Effector CD4-positive, alpha-beta T cell (primary cell): ENCODE data around the gene LONP1.

Experiments used
- DNase-seq: peaks from one replicate; pipeline ENCODE4 v3.0.0-alpha.2; 2020

Gene LONP1

DNA sequence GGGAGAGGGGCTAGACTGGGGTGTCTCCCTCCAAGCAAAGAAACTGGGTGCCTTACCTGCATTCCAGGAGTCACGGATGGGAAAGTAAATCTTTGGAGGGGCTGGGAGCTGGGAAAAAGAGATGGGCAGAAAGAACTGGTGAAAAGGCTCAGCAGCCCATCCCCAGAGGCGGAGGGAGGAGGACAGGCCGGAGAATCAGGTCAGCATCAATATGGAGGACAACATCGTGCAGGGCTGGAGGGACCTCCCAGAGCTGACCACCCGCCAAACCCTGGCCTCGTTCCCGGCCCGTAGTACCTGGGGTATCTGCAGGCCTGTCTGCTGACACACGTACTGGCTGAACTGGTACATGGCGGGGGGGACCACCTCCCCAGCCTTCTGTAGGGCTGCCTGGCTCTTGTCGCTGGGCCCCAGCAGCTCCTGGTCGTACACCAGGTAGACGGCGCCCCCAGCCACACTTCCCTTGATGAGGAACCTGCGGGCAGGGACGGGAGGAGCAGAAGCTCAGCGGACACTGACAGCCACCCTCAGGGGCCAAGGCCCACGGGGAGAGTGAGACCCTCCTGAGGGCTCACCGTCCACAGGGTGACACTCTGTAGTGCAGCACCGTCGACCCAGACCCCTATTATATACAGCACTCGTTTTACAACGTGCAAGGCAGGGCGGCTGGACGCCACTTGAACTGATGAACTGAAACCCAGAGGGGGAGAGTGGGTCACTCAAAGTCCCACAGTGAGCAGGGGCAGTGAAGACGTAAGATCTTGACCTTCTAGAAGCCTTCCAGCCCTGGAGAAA lies 40.5 kb downstream of the LONP1 start:
- no peak for DNase-seq

DNA sequence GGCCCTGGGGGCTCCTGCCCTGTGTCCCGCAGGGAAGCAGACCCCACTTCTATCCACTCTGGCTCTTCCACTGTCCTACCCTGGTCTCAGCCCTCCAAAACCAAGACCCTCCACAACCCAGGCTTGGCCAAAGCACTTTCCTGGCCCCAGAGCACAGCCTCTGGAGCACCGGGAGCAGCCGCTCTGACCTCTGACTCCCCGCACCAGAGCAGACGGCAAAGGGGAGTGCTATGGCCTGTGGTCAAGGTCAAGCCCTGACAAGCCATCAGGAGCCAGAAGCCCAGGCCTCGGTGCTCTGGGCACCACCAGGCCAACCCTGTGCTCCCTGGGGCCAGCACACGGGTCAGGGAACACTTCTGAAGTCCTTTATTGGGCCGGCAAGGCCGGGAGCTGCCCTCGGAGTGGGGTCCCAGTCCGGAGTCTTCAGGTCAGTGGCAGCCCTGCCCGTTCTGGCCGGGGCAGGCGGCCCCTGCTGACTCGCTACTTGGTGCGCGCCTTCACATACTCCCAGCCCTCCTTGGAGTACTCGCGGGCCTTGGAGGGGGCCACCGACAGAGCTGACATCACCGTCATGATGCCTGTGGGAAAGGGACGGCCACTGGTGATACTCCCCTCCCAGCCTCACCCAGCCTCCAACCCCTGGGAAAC lies 41.8 kb downstream of the LONP1 start:
- no peak for DNase-seq

DNA sequence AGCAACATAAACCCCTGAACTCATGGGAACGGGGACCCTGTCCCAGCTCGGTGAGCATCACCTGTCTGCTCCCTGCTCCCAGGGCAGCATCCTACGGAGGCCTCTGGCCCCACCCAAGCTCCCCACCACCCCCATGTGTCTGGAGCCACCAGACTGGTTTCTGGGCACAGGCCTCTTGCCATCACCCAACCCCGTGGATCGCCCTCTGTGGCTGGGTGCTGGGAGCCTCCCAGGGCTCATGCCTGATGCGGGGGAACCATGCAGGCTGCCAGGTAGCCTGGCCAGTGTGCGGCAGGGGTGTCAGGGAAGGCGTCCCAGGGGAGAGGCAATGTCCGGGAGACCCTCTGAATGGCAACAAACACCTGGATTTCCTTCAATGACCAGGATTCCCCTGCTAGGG lies 42.4 kb downstream of the LONP1 start:
- DNase-seq, result no peak

DNA sequence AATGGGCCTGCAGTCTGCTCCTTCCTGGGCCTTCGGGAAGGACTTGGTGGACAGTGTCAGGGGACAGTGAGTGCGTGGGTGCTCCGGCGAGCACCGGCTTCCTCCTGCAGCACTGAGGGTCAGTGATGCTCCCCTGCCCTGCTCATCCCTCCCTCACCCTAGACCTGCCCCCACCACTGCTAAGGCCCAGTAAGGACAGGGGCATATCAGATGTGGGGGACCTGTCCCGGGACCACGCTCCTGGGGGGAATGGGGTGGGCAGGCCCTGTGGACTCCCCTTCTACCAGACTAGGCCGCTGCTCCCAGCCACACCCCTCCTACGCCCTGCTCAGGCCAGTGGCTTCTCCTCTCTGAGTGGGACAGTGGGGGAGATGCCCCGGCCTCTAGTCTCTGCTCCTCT lies 42.8 kb downstream of the LONP1 start:
- DNase-seq, result no peak

DNA sequence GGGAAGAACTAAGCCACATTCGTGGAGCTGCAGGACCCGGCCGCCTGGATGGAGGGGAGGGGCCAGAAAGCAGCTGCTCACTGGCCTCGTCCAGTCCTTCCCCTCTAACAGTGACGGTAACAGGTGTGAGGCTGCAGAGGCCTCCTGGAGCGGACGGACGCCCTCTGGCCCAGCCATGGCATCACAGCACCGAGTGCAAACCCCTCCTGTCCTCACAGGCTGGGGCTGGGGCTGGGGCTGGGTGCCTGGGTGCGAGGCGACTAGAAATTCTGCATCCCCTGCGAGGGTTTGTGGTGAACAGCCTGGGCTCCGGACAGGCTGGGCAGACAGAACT lies 43.2 kb downstream of the LONP1 start:
- DNase-seq, result no peak

DNA sequence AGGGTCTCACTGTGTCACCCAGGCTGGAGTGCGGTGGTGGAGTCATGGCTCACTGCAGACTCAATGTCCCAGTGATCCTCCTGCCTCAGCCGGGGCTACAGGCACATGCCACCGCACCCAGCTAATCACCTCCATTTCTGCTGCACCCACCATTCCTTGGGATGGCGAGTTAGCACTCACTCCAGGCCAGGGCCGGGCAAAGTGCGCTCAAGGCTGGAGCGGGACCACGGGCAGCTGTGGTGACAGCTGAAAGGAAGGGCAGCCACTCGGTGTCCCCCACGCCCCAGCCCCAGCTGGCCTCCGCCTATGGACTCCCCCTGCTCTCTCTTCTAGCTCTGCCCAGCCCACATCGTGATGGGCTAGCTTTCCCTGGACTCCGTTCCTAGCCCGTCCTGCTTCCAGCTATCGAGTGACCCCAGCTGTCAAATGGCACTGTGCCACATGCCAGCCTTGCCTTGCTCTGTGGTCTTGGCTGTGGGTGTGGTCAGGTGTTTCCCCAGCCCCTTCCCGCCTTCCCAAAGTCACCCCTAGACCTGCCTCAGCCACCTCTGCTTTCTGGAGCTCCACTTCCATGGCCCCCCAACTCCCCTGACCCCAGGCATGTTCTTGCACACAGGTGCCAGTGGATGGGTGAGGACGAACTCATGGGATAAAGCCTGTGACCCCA lies 43.7 kb downstream of the LONP1 start:
- DNase-seq, result no peak

DNA sequence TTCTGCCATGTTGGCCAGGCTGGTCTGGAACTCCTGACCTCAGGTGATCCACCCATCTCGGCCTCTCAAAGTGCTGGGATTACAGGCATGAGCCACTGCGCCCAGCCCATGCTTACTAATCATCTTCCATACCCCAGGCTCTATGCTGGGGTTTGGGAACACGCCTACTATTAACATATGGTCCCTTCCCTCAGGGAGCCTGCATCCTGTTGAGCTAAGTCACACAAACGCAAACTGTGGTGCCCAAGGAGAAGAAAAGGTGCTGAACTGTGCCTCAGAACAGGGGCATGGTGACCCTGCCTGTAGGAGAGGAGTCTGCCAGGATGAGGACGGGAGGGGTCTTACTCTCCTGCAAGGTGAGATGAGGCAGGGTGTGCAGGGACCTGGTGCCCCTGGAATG lies 45.2 kb downstream of the LONP1 start:
- no peak for DNase-seq

DNA sequence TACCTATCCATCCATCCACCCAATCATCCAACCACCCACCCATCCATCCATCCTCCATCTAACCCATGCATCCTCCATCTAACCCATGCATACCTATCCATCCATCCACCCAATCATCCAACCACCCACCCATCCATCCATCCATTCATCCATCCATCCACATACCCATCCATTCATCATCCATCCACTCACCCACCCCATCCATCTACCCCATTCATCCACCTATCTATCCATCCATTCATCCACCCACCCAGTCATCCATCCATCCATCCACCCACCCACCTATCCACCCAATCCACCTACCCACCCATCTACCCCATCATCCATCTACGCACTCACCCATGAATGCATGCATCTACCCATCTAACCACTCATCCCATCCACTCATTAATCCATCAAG lies 46.2 kb downstream of the LONP1 start:
- no peak for DNase-seq

DNA sequence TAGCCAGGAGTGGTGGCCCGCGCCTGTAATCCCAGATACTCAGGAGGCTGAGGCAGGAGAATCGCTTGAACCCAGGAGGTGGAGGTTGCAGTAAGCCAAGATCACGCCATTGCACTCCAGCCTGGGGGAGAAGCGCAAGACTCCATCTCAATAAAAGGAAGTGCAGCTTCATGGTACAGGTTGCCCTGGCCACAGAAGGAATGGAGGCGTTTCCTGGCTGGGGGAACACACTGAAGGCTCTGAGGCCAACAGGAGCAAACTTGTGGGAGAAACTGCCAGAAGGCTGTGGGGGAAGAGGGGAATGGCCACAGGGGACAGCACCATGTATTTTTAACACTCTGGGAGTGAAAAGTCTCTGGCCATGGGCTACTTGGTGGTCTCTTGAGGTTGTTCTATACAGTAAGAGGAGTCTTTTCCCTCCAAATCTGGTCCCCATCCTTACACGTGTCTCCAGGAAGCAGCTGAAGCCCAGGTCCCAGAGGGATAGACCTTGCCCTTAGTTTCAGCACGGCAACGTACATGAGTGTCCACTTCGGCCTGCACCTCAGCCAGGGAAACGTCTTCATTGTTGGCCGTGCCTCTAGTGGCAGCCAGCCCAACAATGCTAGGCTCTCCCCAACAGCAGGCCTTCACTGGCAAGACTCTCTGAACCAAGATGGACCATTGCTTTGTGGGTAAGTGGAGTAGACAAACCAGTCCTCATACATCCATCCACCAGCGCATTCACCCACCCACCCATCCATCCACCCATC lies 47.1 kb downstream of the LONP1 start:
- no peak for DNase-seq

DNA sequence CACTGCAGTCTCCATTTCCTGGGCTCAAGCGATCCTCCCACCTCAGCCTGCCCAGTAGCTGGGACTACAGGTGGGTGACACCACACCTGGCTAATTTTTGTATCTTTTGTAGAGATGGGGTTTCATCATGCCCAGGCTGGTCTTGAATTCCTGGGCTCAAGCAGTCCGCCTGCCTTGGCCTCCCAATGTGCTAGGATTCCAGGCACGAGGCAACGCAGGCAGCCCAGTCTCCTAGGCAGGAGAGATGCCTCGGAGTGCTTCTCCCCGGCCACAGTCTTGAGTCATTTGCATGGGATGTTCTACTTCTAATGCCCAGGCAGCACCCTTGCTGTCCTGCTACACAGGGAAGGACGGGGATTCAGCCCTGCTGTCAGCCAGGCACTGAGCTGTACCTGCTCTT lies 48.3 kb downstream of the LONP1 start:
- no peak for DNase-seq

DNA sequence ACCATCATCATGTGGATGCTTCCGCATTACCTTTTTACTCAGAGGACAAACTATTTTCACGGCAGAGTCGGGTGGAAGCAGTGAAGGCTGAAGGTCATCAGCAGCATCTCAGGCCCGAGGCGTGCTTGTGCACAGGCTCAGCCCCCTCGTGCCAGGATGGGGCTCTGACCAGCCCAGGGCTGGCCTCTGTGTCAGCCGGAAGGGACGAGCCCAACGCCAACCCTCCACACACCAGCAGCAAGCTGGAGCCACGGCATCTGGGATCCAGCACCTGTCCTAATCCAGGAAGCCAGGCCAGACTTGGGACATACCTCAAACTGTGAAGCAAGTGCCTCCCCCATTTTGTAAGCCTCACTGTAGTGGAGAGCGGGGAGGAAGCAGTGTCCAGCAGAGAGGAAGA lies 50.7 kb downstream of the LONP1 start:
- no peak for DNase-seq

DNA sequence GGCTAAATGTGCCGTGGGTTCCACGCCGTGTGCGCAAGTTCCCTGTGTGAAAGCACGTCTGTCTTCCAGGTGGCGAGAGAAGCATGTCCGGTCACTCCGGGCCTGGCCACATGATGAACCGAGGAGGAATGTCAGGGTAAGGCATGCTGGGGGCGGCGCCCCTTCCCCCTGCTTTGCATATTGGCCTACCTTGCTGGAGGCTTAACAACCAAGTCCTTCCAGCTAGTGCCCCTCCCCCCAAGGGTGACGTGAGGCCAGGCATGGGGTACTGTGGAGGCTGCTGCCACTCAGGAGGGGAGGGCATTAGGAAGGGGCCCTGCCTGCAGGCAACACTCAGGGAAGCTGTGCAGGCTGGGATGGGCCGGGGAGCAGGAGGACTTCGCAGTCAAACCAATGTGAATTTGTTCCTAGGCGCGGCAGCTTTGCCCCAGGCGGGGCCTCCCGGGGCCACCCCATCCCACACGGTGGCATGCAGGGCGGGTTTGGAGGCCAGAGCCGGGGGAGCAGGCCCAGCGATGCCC lies 52.1 kb downstream of the LONP1 start:
- no peak for DNase-seq

DNA sequence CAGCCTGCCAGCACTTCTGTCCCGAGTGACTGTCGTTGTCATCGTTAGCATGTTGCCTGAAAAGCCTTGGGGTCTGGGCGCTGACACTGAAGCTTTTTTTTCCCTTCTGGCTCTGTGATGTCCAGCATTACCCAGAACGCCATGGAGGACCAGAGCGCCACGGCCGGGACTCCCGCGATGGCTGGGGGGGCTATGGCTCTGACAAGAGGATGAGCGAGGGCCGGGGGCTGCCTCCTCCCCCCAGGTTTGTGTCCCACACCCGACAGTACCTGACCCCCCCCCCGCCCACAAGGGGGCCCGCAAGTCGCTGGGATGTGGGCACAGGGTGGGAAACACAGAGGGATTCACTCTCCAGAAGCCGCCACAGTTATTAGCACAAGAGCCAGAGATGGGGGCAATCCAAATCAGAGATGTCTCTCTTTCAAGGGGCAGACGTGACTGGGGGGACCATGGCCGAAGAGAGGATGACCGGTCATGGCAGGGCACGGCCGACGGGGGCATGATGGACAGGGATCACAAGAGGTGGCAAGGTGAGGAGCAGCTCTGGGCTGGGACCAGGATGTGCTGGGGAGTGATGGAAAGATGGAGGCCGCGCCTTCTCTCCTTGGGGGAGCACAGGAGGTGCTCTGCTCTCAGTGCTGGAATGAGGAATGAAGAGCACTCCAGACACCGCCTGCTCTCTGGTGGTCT lies 52.9 kb downstream of the LONP1 start:
- no peak for DNase-seq

DNA sequence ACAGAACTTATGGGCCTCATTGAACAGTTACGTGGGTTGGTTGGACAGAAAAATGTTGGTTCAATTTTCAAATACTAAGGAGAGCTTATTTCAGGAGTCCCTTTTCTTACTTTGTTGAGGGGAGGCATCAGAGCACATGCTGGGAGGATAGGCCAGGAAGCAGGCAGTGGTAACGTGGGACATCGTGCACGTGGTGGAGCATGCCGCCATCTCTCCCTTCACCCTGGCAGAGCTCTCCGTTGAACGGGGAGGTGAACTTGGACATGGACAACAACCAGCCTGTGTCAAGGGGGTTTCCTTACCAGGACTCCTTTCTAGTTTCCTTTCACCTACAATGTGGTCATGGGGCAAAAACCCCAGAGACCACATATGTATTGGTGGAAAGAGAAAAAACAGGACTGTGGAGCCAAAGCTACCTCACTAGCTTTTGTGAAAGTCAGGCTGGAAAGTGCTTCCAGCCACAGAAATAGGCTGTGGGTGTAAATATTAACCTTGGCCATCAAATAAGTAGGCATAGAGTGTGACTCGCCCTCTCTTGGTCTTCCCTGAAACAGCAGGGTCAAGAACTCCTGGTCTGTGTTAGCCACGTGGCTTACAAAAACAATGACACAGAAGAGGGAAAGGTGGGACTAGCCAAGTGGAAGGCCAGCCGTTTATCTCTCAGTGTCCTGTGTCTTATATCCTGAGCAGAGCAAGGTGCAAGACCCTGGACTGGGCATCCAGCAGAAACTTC lies 54.0 kb downstream of the LONP1 start:
- DNase-seq, result no peak

DNA sequence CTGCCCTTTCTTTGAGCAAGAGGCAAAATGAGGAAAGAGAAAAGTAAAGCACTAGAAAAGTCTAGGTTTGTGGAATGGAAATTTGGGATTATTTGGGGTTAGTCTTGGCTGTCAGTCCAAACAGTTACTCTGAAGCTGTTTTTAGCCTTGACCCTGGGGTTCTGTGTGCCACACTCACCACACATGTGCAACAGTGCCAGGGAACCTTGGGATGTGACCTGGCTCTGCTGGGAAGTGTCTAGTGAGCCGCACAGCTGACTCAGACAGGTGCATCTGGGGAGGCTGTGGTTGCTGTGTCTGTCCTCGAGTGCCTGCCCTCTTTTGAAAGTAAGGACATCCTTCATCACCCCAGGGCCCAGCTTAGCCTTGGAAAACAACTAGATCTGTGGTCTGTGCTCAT lies 55.4 kb downstream of the LONP1 start:
- no peak for DNase-seq

DNA sequence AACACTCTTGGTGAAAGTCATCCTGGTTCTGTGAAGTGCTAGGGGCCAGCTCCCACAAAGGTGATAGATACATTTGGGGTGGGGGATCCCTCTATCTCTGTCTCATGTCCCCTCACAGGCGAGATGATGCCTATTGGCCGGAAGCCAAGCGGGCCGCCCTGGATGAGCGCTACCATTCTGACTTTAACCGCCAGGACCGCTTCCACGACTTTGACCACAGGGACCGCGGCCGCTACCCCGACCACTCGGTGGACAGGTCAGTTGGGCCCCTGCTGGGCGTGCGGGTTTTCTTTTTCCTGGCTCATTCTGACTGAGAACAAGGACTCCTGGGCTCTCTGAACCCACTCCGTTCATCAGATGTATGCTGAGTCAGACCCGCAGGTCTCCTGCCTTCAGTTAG lies 56.0 kb downstream of the LONP1 start:
- DNase-seq, result no peak

DNA sequence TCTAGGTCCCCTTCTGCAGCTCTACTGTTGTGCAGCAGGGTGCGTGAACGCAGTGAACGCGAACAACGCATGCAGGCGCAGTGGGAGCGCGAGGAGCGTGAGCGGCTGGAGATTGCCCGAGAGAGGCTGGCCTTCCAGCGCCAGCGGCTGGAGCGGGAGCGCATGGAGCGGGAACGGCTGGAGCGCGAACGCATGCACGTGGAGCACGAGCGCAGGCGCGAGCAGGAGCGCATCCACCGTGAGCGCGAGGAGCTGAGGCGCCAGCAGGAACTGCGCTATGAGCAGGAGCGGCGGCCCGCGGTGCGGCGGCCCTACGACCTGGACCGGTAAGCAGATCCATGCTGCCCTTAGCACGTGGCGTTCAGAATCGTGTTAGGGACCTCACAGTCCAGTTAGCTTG lies 58.5 kb downstream of the LONP1 start:
- no peak for DNase-seq

DNA sequence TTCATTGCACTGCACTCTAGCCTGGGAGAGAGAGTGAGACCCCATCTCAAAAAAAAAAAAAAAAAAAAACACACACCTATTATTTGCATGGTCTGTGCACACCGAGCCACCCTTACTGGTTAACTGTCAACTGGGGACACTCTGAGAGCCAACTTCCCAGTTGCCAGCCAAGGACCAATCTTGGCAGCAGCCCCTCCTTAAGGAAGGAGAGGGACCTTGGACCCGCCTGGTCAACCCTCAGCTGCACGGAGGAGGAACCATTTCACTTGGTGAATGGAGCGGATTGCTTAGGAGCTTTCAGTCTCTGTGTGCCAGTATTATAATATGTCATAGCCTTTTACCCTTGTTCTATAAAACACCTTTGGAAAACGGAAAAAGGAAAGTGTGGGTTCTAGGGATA lies 64.5 kb downstream of the LONP1 start:
- DNase-seq, result no peak

DNA sequence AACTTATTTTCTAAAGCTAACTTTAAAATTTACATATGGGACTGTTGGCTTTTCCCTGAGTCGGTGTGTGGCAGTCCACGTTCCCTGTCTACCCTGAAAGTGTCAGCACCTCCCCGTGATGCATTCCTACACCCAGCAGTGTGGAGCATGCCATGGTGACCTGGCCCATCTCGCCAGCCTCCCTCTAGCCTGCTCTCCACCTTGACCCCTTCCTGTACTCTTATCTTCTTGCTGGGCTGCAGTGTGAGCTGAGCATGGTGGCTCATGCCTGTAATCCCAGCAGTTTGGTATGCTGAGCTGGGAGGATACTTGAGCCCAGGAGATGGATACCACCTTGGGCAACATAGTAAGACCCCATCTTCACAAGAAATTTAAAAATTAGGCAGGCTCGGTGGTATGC lies 65.0 kb downstream of the LONP1 start:
- DNase-seq, result no peak

DNA sequence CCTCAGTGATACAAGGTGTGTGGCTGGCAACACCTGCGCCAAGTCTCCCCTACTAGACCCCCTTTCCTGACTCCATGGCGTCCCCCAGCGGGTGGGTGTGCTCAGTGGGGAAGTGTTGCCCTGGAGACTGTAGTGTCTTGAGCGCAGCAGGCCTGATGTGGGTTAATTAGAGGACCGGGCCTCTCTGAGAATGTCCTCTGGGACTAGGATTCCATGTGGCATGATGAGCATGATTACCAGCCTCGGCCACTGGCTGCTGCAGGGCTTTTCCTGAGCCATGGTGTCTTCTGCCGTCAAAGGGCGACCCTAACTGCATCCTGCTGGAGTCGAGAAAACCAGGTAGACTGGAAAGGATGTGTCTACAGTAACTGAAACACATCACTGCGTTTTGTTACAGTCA lies 67.7 kb downstream of the LONP1 start:
- no peak for DNase-seq

DNA sequence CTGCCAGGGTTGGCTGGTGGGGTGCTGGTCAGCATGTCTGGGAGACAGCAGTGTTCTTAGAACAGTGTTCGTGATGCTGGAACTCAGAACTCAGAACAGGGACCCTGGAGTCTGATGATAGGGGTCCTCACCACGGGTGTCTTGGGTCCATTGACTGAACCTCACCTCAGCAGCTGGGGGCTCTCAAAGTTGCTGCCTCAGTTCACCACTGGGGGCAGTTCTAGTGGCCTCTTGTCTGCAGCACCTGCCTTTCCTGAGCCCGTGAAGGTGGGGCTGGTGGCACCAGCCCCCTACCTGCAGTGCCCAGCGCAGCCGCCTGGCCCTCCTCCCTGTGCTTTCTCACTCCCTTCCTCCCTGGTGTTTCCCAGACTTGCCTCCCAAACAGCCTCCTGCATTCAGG lies 68.6 kb downstream of the LONP1 start:
- DNase-seq, result no peak

DNA sequence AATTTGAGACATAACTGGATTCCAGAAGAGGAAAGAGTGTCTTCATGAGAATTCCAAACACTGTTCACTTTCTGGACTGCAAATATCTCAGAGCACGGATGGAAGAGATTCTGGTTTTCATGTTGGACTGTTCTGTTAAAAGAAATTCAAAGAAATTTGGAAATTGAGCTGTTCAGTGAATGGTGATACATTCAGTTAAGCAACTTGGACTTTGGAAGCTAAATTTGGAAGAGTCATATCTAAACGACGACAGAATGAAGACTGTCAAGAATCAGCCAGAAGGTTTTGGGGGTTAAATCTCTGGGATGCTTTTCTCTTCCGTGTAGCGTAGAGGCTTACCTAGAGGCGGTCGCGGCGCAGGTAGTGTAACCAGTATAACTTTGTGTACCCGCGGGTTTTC lies 71.5 kb downstream of the LONP1 start:
- DNase-seq, result no peak
